NCI-H1092 treated with DMSO at 0.1 percent for 48 hours (cell line): ENCODE data around the gene C19orf18.
A peak's percentile ranks its signal among the peaks of the same experiment; 100 is the strongest.
"Not testable (repeated sequence)": the region's sequence is repeated elsewhere in the genome, so short reads cannot be mapped to it uniquely, and the experiment has no call there.

ENCODE experiments used
- DNase-seq: peaks from one replicate; lab custom pipeline; 2025; lab: John Stamatoyannopoulos, UW

Gene C19orf18

DNA sequence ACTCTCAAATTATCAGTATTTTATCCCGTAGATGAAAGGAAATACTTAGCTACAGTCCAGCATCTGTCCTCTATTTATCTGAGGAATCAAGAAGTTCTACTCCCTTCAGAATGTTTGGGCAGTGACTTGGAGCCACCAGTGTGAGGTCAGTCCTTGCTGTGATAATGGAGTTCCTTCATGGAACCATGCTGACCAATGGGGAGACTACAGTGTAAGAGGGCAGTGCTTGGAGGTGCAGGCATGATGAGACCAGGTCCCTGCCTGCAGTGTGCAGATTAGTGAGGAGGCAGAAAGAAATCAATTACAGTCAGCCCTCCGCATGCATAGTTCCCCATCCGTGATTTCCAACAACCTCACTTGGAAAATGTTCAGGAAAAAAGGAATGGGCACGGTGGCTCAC is at the start of gene C19orf18:
Gene C19orf18 (minus strand): TSS at position 101 of the 400 bp plus-strand sequence. CDS start 102 bp downstream, outside the sequence.
- no peak for DNase-seq

GRCh38 chr19:58022283-58022660 is 47.9 kb upstream of the C19orf18 start:
- DNase-seq = no peak

DNA sequence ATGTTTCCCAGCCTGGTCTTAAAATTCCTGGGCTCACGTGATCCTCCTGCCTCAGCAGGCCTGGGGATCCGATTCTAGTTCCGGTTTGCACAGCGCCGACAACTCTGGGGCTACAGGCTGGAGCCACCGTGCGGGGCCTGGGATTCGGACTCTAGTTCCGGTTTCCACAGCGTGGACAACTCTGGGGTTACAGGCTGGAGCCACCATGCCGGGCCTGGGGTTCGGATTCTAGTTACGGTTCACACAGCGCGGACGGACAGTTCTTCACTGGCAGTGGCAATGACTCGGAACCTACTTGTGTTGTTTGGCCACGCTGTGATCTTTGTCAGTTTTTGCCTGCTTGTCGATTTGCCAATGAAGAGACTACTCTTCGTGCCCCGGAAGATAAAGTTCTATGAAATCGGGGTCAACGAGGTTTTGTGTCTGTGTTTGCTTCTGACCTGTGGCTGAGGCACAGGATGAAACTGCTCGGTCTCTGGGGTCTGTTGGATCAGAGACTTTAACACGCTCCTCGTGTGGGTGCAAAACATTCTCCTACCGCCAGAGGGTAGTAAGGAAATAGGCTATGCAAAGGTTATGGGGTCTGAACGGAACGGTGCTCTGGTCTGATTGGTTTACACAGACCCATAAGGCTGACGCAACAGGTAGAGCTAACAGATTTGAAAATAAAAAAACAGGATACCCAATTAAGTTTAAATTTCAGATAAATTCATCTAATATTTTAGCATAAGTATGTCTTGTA is 47.4 kb upstream of the C19orf18 start:
- peak; percentile 73 for DNase-seq

- DNase-seq = no peak
Measured at GRCh38 chr19:58020129-58020528, 45.8 kb upstream of the C19orf18 start.

DNA sequence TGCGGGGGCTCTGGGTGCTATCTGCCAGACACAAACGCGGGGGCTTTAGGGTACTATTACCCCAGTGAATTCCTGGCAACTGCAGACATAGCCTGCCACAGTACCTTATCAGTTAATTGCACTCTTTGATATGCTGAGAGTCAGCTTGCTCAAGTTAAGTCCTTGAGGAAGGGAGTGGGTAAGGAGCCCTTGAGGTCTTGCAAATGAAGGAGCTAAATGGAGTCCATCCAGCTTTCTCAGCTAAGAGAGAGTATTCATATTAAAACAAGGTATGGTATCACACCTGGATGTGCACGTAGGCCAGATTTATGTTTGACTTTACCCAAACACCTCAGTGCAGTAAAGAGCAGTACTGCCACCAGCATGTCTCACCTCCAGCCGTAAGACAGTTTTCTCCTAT is 39.8 kb upstream of the C19orf18 start:
- DNase-seq = no peak

DNA sequence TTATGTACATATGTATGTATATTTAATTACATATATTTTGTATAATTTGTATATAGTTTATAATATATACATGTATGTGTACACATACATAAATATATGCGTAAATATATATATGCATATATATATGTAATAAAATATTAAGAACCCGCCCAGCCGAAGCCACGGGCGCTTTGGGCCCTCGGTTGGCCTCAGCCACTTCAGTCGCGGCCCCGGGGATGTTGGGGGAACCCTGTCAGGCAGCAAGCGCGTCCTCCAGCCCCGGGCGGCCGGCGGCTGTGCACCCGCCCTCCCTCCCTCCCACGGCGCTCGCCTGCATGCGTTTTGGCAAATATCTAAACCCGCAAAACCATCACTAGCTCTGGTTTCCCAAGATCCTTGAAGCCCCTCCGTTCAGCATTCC is 36.2 kb upstream of the C19orf18 start:
- DNase-seq = no peak

- DNase-seq = peak; percentile 78
Measured at GRCh38 chr19:58009666-58010301, 35.5 kb upstream of the C19orf18 start.

- DNase-seq = no peak
Measured at GRCh38 chr19:58009301-58009665, 34.9 kb upstream of the C19orf18 start.

DNA sequence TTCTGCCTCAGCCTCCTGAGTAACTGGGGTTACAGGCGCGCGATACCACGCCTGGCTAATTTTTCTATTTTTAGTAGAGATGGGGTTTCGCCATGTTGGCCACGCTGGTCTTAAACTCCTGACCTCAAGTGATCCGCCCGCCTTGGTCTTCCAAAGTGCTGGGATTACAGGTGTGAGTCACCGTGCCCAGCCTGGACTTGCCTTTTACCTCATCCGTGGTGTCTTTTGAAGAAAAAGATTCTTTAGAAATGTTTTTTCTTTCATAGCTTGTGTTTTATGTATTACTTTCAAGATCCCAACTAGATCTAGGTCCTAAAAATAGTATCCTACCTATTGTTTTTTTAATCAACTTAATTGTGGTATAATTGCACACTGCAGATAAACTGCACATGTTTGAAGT is 34.5 kb upstream of the C19orf18 start:
- not testable (repeated sequence) for DNase-seq

DNA sequence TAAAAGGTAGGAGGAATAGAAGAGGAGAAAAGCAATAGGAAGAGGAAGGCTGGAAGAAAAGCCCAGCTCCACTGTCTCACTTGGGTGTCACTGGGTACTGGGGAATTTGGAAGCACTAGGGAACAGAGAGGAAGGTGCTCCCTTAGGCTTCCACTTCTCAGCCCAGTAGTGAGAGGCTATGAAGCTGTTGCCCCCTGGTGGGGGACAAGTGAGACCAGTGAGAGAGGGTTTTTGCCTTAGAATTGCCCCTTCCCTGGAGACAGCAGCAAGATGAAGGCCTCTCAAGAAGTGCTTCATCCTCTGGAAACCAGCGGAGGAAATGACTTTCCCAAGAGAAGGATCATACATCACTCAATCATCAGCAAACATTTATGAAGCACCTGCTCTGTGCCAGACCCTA is 33.0 kb upstream of the C19orf18 start:
- DNase-seq = no peak

GRCh38 chr19:58003174-58003828 is 29.0 kb upstream of the C19orf18 start:
- DNase-seq = no peak

GRCh38 chr19:58002384-58003173 is 28.2 kb upstream of the C19orf18 start, which contains the start of gene ZNF606:
Gene ZNF606, minus strand, starts transcription at chr19:58002820. Its CDS starts 1,501 bp downstream, at chr19:58001319.
- peak; percentile 67 for DNase-seq

DNA sequence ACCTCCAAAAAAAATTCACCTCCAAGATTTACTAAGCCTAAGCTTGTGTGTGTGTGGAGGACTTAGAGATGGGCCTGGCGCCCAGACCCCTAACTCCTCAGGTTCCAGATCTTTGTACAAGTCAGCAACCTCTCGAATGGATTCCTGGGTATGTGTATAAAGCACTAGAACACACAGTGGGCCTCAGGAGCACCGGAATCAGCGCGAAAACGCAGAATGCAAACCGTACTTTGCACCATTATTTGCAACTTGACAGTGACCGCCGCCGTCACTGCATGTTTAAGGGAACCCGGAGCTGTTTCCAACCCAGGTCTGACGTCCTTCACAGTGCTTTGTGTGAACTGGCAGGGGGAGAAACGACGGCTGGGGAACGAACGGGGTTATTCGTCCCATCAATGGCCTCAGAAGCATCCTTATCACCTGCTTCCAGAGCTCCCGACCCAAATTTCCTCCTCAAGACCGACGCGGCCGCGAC is 27.6 kb upstream of the C19orf18 start:
- no peak for DNase-seq

DNA sequence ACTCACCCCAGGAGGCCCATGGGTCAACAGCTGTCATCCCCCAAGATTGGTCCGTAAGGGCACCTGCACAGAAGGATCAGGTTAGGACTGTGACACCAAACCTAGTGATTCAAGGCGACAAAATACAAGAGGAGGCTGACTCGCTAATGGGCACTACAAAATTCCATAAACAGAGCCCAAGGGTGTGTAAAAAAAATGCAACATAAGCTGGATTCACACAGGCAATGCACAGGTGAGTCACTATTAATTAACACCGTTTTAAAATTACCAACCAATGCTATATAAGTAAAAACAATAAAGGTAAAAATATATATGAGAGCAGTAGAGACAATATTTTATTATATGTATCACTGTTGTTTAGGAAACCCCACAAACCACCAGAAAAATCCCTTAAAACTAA is 26.3 kb upstream of the C19orf18 start:
- DNase-seq = no peak

- no peak for DNase-seq
Measured at GRCh38 chr19:57992841-57993240, 18.5 kb upstream of the C19orf18 start.

GRCh38 chr19:57978586-57979289 is 4.4 kb upstream of the C19orf18 start:
- DNase-seq = no peak

DNA sequence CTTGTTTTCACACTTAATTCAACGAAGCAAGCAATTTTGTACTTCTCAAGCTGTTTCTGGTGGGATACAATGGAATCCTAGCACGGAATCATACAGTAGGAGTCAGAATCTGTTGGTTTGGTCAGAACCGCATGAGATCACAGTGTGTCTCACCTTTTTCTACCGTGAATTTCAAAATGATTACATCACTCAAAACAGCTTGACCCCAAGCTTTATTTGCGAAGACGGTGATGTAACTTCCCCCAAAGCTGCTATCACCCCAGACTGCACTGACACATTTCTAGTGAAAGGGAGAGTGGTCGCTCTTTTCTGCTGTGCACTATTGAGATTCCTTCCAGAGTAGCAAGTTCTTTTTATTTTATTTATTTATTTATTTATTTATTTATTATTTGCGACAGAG is 9.6 kb downstream of the C19orf18 start:
- no peak for DNase-seq

DNA sequence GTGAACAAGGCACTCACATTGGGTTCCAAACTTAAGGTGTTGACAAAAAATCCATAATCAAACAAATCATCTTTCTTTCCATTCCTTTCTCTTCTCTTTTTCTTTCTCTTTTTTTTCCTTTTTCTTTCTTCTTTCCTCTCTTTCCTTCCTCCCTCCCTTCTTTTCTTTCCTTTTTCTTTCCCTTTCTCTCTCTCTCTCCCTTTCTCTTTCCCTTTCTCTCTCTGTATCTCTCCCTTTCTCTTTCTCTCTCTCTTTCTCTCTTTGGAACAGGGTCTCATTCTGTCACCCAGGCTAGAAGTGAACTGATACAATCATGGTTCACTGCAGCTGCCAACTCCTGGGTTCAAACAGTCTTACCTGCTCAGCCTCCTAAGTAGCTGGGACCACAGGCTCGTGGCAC is 12.5 kb downstream of the C19orf18 start:
- no peak for DNase-seq

GRCh38 chr19:57954996-57955395 is 19.3 kb downstream of the C19orf18 start:
- no peak for DNase-seq

DNA sequence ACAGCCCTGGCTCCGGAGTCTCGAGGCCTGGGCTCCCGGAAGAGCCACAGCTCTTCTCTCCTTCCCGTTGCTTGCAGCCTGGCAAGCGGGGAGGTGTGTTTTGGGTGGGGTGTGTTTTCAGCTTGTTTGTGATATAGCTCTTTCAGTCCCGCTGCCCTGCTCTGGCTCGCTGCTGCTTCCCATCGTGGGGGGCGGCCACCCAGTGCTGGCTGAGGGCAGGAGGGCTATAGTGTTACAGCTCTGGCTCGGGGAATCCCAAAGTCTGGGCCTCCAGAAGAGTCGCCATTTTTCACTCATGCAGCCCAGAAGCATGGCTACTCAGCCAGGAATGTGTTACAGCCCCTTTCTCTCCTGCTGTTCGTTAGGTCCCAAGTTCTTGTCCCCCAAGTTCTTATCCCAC is 24.6 kb downstream of the C19orf18 start:
- no peak for DNase-seq

DNA sequence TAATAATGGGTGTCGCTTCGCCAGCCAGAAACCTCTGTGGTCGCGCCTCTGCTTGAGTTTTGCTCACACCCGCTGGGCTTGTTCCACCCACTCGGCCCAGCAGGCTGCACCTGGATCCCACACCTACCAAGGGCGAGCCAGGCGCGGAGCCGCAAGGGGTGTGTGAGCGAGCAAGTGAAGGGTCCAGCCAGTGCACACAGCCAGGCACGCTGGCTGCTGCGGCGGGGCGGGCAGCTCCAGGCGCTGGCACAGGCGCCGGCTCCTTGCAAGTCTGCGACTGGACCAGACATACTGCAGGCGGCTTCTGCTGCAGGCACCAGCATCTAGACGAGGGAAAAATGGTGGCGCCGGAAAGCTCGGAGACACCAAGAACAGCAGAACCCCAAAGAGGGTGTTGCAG is 25.0 kb downstream of the C19orf18 start:
- no peak for DNase-seq
